Heart left ventricle (tissue), 16 donors: ENCODE measurements around the gene VTI1A. TPM values are rescaled to one million over a fixed set of nuclear protein-coding genes. Genes with fewer than 3 reads are reported as not detected.

ENCODE experiments used
- ATAC-seq, 4 donors: fragments of 200-7000 bp; cut with Tn5 transposase; one replicate each; pipeline ENCODE4 v1.9.1; 2020 to 2022; ENCODE audit warnings: moderate library complexity in 4 of 4, mild to moderate bottlenecking in 3 of 4, moderate number of reproducible peaks in 1 of 4
- DNase-seq, 5 donors: peaks; one replicate each; pipeline ENCODE4 v3.0.0-alpha.2; 2020
- H3K27ac ChIP-seq, 12 donors: fragments of 200-600 bp; sonication (generic) in 4 of 12; one replicate each; pipeline versions ENCODE4 v1.5.0 to v1.8.0; 2016 to 2022; ENCODE audit warnings: mild to moderate bottlenecking in 2 of 12
- H3K27me3 ChIP-seq, 9 donors: fragments of 200-600 bp; sonication (generic) in 2 of 9; one replicate each; pipeline versions ENCODE4 v1.5.1 to v1.8.0; 2016 to 2022; ENCODE audit warnings: mild to moderate bottlenecking in 3 of 9
- H3K36me3 ChIP-seq, 9 donors: fragments of 200-600 bp; sonication (generic) in 2 of 9; one replicate each; pipeline versions ENCODE4 v1.5.0 to v1.8.0; 2018 to 2022; ENCODE audit warnings: mild to moderate bottlenecking in 2 of 9
- H3K4me1 ChIP-seq, 12 donors: fragments of 200-600 bp; sonication (generic) in 4 of 12; one replicate each; pipeline versions ENCODE4 v1.5.0 to v1.8.0; 2016 to 2022; ENCODE audit warnings: mild to moderate bottlenecking in 3 of 12
- H3K4me3 ChIP-seq, 12 donors: fragments of 200-600 bp; sonication (generic) in 4 of 12; one replicate each; pipeline versions ENCODE4 v1.5.0 to v1.8.0; 2017 to 2022; ENCODE audit warnings: mild to moderate bottlenecking in 9 of 12, moderate library complexity in 4 of 12
- H3K9me3 ChIP-seq, 12 donors: fragments of 200-600 bp; sonication (generic) in 4 of 12; one replicate each; pipeline versions ENCODE4 v1.5.0 to v1.8.0; 2016 to 2022; ENCODE audit warnings: mild to moderate bottlenecking in 1 of 12
- CTCF ChIP-seq, 12 donors: fragments of 200-600 bp; sonication (generic) in 4 of 12; IDR thresholded peaks; one replicate each; pipeline versions ENCODE4 v1.5.0 to v1.8.0; 2018 to 2022; ENCODE audit warnings: antibody characterized with exemption in 12 of 12, mild to moderate bottlenecking in 5 of 12
- POLR2A ChIP-seq, 2 donors: fragments of 450-650 bp; IDR thresholded peaks; one replicate each; pipeline ENCODE4 v1.6.1; 2017; ENCODE audit warnings: antibody characterized with exemption in 2 of 2, mild to moderate bottlenecking in 2 of 2, moderate library complexity in 2 of 2
- WGBS, 4 donors: extraction: QIAGEN DNeasy Blood & Tissue Kit in 2 of 4; methylation state at CpG; one replicate each; pipeline versions ENCODE4 v1.1.5 to v1.1.7; 2013 to 2018; 5-methylcytosine and 5-hydroxymethylcytosine counted together
- intact Hi-C, 10 donors: fragments of 100-400 bp; cut with DNase I; formaldehyde crosslinking; loops; one replicate each; pipeline versions ENCODE4 v1.11.1 to v1.14.2; 2022
- polyA plus RNA-seq, 2 donors: library from polyadenylated mRNA; stranded (reverse); fragments of 200-250 nt; gene quantifications; one replicate each; pipeline ENCODE4 v1.2.3, GENCODE V29; 2013
- total RNA-seq, 9 donors: library from RNA; depleted of rRNA in 2 of 9; stranded (reverse); fragments of >200 nt in 2 of 9; fragmentation: NEBNext Ultra II Directional in 3 of 9; extraction: Animal tissue kit (Norgen Biotek cat#: 25700) in 3 of 9; gene quantifications; one replicate each; pipeline versions ENCODE4 v1.1.0 to v1.2.4, GENCODE V29; 2016 to 2023
- donor health status: ischemic (EF 13 %, LVEDD 7.1; RV severe dilation, severe dysfunction).
- donor health status: healthy with polysubstance abuse.
- donor health status: DM: no; HTN: yes; CAD: no.
- donor health status: DM: no; HTN: no; CAD: no.
- donor health status: ischemic (EF 25% LVEDD 6.9; RV normal size, moderate dysfunction).
- donor health status: ischemic (EF 25% LVEDD 5.7; RV mildly dilated, moderate dysfunction).
- donor health status: healthy.
- donor health status: DM: yes; HTN: yes; CAD: no.
- donor health status: ischemic (EF 35%, LVEDD 5.7; RV mildly dilated, moderate dysfunction).
- donor health status: nonischemic (EF 11% LVEDD 7.7; RV severe dilation, severe dysfunction).
- donor health status: DM: yes; HTN: yes; CAD: no.
- donor health status: PGD.
- donor health status: ischemic (EF 29% LVEDD 5.4; RV normal size, mild dysfunction).
- donor health status: nonischemic (EF 23%, LVEDD 6.1; RV moderate dilation, normal function).

Gene VTI1A
- total and polyA plus RNA-seq, 11 donors = 6.0 to 33.1 (median 23.2) TPM

- no peak for ATAC-seq
- 89 to 95% (median 92%) methylated on average over 16 of the region's 16 CpGs for WGBS, 4 donors
- Histone ChIP-seq H3K27me3 (no peaks in the 10 kb centered on the region), H3K9me3 (no peaks in the 10 kb centered on the region), H3K27ac (no peak overlapping the region), H3K36me3 (no peaks in the 10 kb centered on the region), H3K4me1 (no peaks in the 10 kb centered on the region), H3K4me3 (no peak overlapping the region)
- intact Hi-C loops = loop anchor here (10.0 kb wide), 4 partner anchors 562 to 1002 kb away; no protein-coding TSS in a partner anchor
- no peak for TF ChIP-seq POLR2A (IDR thresholded peaks at IDR 0.05)
- no peak for TF ChIP-seq CTCF (IDR thresholded peaks at IDR 0.05)
- no peak for DNase-seq
Measured at GRCh38 chr10:112562809-112563663, 116.0 kb downstream of the VTI1A start.

- no peaks in the 10 kb centered on the region for H3K9me3 ChIP-seq
- no peak for TF ChIP-seq CTCF (IDR thresholded peaks at IDR 0.05)
- TF ChIP-seq POLR2A (IDR thresholded peaks at IDR 0.05) = no peak
Measured at GRCh38 chr10:112564337-112564736, 117.3 kb downstream of the VTI1A start.

DNA sequence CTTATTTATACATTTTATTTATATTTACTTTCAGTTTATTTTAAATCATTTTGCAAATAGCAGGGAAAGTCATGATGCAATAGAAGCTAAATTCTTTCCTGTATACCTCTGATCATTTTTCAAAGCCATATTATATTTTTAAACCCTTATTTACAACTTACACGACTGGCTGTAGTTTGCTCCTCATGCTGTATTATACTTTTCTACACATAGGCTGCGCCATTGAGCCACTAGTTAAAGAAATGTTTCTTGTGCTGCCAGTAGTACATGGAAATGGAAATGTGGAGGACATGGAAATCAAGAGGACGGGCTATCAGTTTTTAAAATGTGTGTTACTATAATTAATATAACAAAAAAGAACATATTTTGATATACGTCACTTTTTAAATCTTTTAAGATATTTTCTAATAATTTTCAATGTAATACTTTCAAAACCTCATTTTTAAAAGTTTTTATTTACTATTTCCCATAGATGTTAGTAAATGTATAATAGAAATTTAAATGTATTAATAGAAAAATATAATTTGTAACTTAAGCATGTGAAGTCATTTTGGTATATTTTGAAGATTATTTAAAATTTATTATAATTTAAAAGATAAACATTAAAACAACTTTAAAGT, 118.5 kb downstream of the VTI1A start:
- H3K4me1 ChIP-seq = no peaks in the 10 kb centered on the region
- peak in 3 of 4 donors; percentile 48 to 67 (median 51) for ATAC-seq
- H3K36me3 ChIP-seq = no peaks in the 10 kb centered on the region
- WGBS, 4 donors = 35 to 40% (median 38%) methylated on average over 4 of the region's 4 CpGs
- no peak overlapping the region for H3K27ac ChIP-seq
- H3K9me3 ChIP-seq = no peaks in the 10 kb centered on the region
- TF ChIP-seq CTCF (IDR thresholded peaks at IDR 0.05) = peak; percentile 44 to 73 (median 62)
- no peak for TF ChIP-seq POLR2A (IDR thresholded peaks at IDR 0.05)
- H3K4me3 ChIP-seq = no peak overlapping the region
- H3K27me3 ChIP-seq = no peaks in the 10 kb centered on the region
- intact Hi-C loops = loop anchor here (2.0 to 10.0 kb wide), 8 partner anchors 559 to 999 kb away; no protein-coding TSS in a partner anchor
- DNase-seq = peak in 2 of 5 donors; percentile 15 to 28

More at GRCh38 chr10:112564337-112564736, 117.3 kb downstream of the VTI1A start:
- DNase-seq = no peak
- Histone ChIP-seq H3K27ac (no peak overlapping the region), H3K4me1 (no peaks in the 10 kb centered on the region), H3K27me3 (no peaks in the 10 kb centered on the region), H3K36me3 (no peaks in the 10 kb centered on the region), H3K4me3 (no peak overlapping the region)
- WGBS, 4 donors = 91 to 95% (median 93%) methylated on average over 2 of the region's 2 CpGs
- intact Hi-C loops = loop anchor here (2.0 to 10.0 kb wide), 5 partner anchors 560 to 1000 kb away; no protein-coding TSS in a partner anchor
- no peak for ATAC-seq

- DNase-seq (no peak), ATAC-seq (no peak)
- 95 to 99% (median 97%) methylated on average over 3 of the region's 3 CpGs for WGBS, 4 donors
- no peaks in the 10 kb centered on the region for H3K4me1 ChIP-seq
- no peaks in the 10 kb centered on the region for H3K9me3 ChIP-seq
- no peaks in the 10 kb centered on the region for H3K27me3 ChIP-seq
- H3K36me3 ChIP-seq = no peaks in the 10 kb centered on the region
- no peak overlapping the region for H3K4me3 ChIP-seq
- H3K27ac ChIP-seq = no peak overlapping the region
- intact Hi-C loops = no loop called here
- TF ChIP-seq CTCF (IDR thresholded peaks at IDR 0.05) (no peak), POLR2A (IDR thresholded peaks at IDR 0.05) (no peak)
Measured at GRCh38 chr10:112570585-112570984, 123.6 kb downstream of the VTI1A start.
